ENCODE measurements around the gene METRNL. TPM values are rescaled to one million over a fixed set of nuclear protein-coding genes. Genes with fewer than 3 reads are reported as not detected.

The METRNL gene
- total RNA-seq, 1 donor = 140 TPM

DNA sequence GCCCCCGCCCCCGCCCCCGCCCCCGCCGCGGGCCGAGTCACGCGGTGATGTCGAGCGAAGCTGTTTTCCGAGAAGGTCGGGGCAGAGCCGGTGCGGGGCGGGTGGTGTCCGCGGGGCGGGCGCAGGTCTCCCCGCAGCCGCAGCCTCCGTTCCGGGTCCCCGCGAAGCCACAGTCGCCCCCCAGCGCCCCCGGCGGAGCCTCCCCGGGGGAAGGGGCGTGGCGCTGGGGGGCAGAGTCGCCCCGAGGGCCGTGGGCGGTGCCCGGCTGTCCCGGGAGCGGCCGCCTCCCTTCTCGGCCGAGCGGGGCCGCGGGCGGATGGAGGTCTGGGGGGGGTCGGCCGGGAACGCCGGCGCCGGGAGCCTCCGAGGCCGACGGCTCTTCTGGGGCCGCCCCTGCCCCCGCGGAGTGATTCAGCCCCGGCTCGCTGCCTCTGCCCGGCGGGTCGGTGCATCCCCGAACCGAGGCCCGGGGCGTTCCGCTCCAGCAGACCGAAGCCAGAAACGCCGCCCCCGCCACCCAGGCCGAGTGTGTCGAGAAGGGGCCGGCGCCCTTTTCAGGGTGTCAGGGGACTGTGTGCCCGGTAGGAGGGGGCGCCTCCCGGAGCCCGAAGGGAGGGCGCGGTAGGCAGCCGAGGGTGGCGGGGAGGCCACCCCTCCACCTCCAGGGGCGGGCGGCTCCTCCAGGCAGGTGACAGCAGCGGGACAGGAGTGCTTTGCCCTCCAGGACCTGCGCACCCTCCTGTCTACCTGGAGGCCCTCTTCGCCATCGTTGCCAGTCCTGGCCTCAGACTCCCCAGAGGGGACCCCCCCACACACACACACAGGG lies 1.7 kb downstream of the METRNL start:
- Histone ChIP-seq H3K27ac (ENCODE audit: low read depth, low read length) (peak overlapping the region; percentile 97), H2AFZ (ENCODE audit: low read length) (no peak overlapping the region)

DNA sequence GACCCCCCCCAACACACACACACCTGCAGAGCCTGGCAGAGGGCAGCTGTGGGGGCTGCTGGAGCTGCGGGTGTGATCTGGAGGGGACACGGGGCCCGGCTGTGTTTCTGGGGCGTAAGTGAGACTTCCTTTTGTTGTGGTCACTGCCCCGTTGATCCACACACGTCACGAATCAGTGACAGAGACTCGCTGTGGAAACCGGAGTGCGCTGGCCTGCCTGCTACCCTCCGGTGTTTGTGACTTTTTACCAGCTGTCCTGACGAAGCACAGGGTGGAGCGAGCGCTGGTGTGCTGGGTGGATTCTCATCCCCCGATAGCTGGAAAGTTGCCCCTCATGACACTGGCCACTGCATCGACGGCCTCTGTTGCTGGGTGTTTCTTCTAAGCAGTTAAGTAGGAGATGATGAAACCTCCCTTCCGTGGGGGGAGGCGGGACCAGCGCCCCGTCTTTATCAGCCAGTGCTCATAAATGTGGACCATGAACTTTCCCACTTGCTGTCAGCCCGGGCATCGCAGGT lies 2.3 kb downstream of the METRNL start:
- peaks cover 7% of the 10 kb centered on the region for H3K27me3 ChIP-seq (ENCODE audit: insufficient read depth, low read length)
- peak overlapping the region; percentile 97 for H3K27ac ChIP-seq (ENCODE audit: low read depth, low read length)
- H3K36me3 ChIP-seq (ENCODE audit: insufficient read depth, low read length) = peaks cover 40% of the 10 kb centered on the region
- TF ChIP-seq CTCF (IDR thresholded peaks at IDR 0.05; ENCODE audit: extremely low read depth, low read depth, low read length) = no peak
- H2AFZ ChIP-seq (ENCODE audit: low read length) = no peak overlapping the region
- peaks cover 60% of the 10 kb centered on the region for H3K79me2 ChIP-seq (ENCODE audit: insufficient read depth, low read length)
- DNase-seq (ENCODE audit: insufficient read length, low spot score, missing footprints) = peak; percentile 93
- H3K4me3 ChIP-seq (ENCODE audit: insufficient read depth, low read length) = peak overlapping the region; percentile 82
- H3K4me1 ChIP-seq (ENCODE audit: insufficient read depth, low read length) = peaks cover 46% of the 10 kb centered on the region
- H3K9me3 ChIP-seq (ENCODE audit: low read depth, low read length) = no peaks in the 10 kb centered on the region
- H4K20me1 ChIP-seq (ENCODE audit: insufficient read depth, low read length) = peaks cover 54% of the 10 kb centered on the region
- peak overlapping the region; percentile 80 for H3K4me2 ChIP-seq (ENCODE audit: insufficient read depth, low read length)

More for the DNA sequence above, 1.7 kb downstream of the METRNL start:
- Histone ChIP-seq H3K4me3 (ENCODE audit: insufficient read depth, low read length) (peak overlapping the region; percentile 82), H3K4me2 (ENCODE audit: insufficient read depth, low read length) (peak overlapping the region; percentile 80), H4K20me1 (ENCODE audit: insufficient read depth, low read length) (peaks cover 47% of the 10 kb centered on the region), H3K36me3 (ENCODE audit: insufficient read depth, low read length) (peaks cover 33% of the 10 kb centered on the region), H3K27me3 (ENCODE audit: insufficient read depth, low read length) (peaks cover 7% of the 10 kb centered on the region), H3K9me3 (ENCODE audit: low read depth, low read length) (no peaks in the 10 kb centered on the region), H3K79me2 (ENCODE audit: insufficient read depth, low read length) (peaks cover 53% of the 10 kb centered on the region), H3K4me1 (ENCODE audit: insufficient read depth, low read length) (peaks cover 45% of the 10 kb centered on the region)
- no peak for TF ChIP-seq CTCF (IDR thresholded peaks at IDR 0.05; ENCODE audit: extremely low read depth, low read depth, low read length)
- peak; percentile 95 for DNase-seq (ENCODE audit: insufficient read length, low spot score, missing footprints)

GRCh38 chr17:83082424-83082823 lies 3.0 kb downstream of the METRNL start:
- no peaks in the 10 kb centered on the region for H3K9me3 ChIP-seq (ENCODE audit: low read depth, low read length)
- peaks cover 61% of the 10 kb centered on the region for H4K20me1 ChIP-seq (ENCODE audit: insufficient read depth, low read length)
- peak overlapping the region; percentile 97 for H3K27ac ChIP-seq (ENCODE audit: low read depth, low read length)
- H3K36me3 ChIP-seq (ENCODE audit: insufficient read depth, low read length) = peaks cover 44% of the 10 kb centered on the region
- peaks cover 46% of the 10 kb centered on the region for H3K4me1 ChIP-seq (ENCODE audit: insufficient read depth, low read length)
- peaks cover 7% of the 10 kb centered on the region for H3K27me3 ChIP-seq (ENCODE audit: insufficient read depth, low read length)
- peaks cover 67% of the 10 kb centered on the region for H3K79me2 ChIP-seq (ENCODE audit: insufficient read depth, low read length)
- H3K4me3 ChIP-seq (ENCODE audit: insufficient read depth, low read length) = peak overlapping the region; percentile 82
- TF ChIP-seq CTCF (IDR thresholded peaks at IDR 0.05; ENCODE audit: extremely low read depth, low read depth, low read length) = no peak
- H2AFZ ChIP-seq (ENCODE audit: low read length) = no peak overlapping the region
- no peak for DNase-seq (ENCODE audit: insufficient read length, low spot score, missing footprints)
- H3K4me2 ChIP-seq (ENCODE audit: insufficient read depth, low read length) = peak overlapping the region; percentile 80

DNA sequence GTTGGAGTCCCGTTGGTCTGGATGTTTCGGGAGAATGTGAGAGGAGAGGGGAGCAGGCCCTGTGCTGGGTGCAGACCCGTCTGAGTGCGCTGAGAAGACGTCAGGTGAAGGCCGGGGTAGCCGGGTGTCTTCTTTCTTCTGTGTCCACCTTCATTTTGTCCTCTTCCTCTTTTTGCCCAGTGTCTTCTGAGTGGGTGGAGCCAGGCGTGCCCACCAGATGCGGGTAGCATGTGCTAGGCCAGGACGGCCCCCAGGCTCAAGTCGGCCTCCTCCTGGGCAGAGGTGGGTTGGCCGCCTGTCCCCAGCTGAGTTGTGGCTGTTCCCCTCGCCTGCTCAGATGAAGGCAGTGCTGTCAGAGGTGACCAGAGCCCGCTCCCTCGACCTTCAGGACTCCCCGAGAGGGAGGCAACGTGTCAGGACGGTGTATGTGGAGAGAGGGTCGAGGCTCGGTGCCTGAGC lies 3.5 kb downstream of the METRNL start:
- H3K27ac ChIP-seq (ENCODE audit: low read depth, low read length) = peak overlapping the region; percentile 97
- H3K36me3 ChIP-seq (ENCODE audit: insufficient read depth, low read length) = peaks cover 49% of the 10 kb centered on the region
- peak overlapping the region; percentile 45 for H3K4me3 ChIP-seq (ENCODE audit: insufficient read depth, low read length)
- H3K4me1 ChIP-seq (ENCODE audit: insufficient read depth, low read length) = peaks cover 46% of the 10 kb centered on the region
- no peak for TF ChIP-seq CTCF (IDR thresholded peaks at IDR 0.05; ENCODE audit: extremely low read depth, low read depth, low read length)
- H3K79me2 ChIP-seq (ENCODE audit: insufficient read depth, low read length) = peaks cover 72% of the 10 kb centered on the region
- DNase-seq (ENCODE audit: insufficient read length, low spot score, missing footprints) = no peak
- H3K4me2 ChIP-seq (ENCODE audit: insufficient read depth, low read length) = peak overlapping the region; percentile 80
- H4K20me1 ChIP-seq (ENCODE audit: insufficient read depth, low read length) = peaks cover 65% of the 10 kb centered on the region
- H3K27me3 ChIP-seq (ENCODE audit: insufficient read depth, low read length) = peaks cover 7% of the 10 kb centered on the region
- H2AFZ ChIP-seq (ENCODE audit: low read length) = no peak overlapping the region
- H3K9me3 ChIP-seq (ENCODE audit: low read depth, low read length) = no peaks in the 10 kb centered on the region

Data from osteoblast (primary cell).